GM18517 (cell line): ENCODE results near the gene MIA2.

Experiments
- ATAC-seq: cut with Tn5 transposase; IDR thresholded peaks from one replicate; pipeline ENCODE4 v1.9.1; 2021; ENCODE audit warnings: mild to moderate bottlenecking, moderate library complexity; ENCODE audit not compliant: unreplicated experiment

Gene MIA2

GRCh38 chr14:39432179-39432618 is 198.5 kb downstream of the MIA2 start, which contains the start of gene FBXO33:
FBXO33 (minus strand) TSS chr14:39432433; CDS start chr14:39432162, 271 bp downstream.
- peak; percentile 79 for ATAC-seq

DNA sequence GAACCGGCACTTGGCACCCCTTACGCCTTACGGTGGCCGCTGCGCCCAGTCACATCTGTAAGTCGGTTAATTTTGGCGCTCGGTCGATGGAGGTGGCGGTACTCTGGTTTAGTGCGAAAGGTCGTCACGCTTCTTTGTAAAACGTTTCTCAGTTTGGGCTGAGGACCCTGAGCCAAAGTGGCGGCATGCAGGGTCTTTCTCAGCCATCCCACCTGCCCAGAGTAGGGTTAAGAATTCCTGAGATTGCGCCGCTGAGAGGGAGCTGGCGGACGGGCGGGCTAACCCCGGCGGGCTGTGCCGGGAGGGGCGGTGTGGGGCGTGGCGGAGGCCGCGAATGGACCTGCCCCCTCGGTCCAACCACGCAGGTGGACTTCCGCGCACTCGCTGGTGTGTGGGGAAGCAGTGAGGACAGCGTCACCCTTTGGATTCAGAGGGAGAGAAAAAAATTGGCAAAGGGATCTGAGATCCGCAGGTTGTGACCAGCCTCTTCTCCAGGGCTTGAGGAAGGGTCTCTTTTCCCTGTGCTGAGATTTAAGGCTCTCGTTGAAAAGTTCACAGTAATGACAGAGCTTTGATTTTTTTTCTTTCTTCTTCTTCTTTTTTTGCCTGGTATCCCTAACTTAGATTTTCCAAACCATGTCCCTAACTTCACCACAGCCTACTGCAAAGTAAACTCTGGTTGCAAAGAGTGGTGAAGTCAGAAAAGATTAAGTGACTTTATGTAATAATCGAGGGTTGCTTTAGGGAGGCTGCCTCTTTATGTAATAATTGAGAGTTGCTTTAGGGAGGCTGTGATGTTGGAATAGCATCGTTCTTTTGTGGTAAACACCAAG is 199.1 kb downstream of the MIA2 start:
- peak; percentile 60 for ATAC-seq

DNA sequence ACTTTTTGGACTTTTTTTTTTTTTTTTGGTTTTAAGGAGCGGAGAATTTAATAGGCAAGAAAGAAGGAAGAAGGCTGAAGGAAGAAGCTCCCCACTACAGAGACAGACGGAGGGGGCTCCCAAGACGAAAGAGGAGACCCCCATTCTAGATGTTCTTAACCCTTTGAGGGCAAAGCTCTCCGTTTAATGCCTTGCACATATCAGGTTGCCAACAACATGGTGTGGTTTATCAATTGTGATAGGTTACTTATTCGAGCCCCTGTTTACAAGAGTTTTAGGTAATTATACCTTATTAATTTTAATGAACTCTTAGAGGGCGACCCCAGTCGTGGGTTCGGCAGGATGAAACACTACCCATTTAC is 199.7 kb downstream of the MIA2 start:
- ATAC-seq = no peak

DNA sequence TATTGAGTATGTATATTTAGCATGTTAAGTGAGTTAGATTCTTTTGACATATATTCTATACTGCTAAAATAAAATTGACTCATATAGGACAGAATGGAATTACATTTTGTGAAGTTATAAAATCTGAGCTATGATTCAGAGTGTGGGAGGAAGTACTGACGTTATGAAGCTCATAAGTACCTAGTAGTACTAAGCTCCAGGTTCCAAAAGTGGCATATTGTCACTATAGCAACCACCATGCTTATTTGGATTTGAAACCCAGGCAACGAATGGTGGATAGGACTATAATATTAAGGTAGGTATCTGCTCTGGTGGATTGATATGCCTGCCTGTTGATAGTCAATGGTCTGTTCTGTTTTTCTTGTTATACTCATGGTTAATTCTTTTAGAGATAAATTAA is 200.7 kb downstream of the MIA2 start:
- no peak for ATAC-seq

GRCh38 chr14:39435241-39435640 is 201.5 kb downstream of the MIA2 start:
- no peak for ATAC-seq
